Mucosa of descending colon (tissue), 3 donors: Measurements from ENCODE around the gene IGHMBP2. TPM values are rescaled to one million over a fixed set of nuclear protein-coding genes. Genes with fewer than 3 reads are reported as not detected.

Experiments used
- ATAC-seq: fragments of 200-7000 bp; cut with Tn5 transposase; one replicate; pipeline ENCODE4 v1.9.1; 2020; ENCODE audit warnings: mild to moderate bottlenecking, moderate library complexity
- DNase-seq, 3 donors: peaks; one replicate each; pipeline ENCODE4 v3.0.0-alpha.2; 2020
- H3K36me3 ChIP-seq: fragments of 200-600 bp; one replicate; pipeline ENCODE4 v1.8.0; 2021; ENCODE audit warnings: low read depth, mild to moderate bottlenecking
- H3K4me1 ChIP-seq: fragments of 200-600 bp; one replicate; pipeline ENCODE4 v1.8.0; 2021; ENCODE audit warnings: low read depth, mild to moderate bottlenecking
- H3K4me3 ChIP-seq: fragments of 200-600 bp; one replicate; pipeline ENCODE4 v1.8.0; 2021; ENCODE audit warnings: mild to moderate bottlenecking
- H3K9me3 ChIP-seq: fragments of 200-600 bp; one replicate; pipeline ENCODE4 v1.8.0; 2021; ENCODE audit warnings: mild to moderate bottlenecking
- intact Hi-C, 2 donors: fragments of 100-400 bp; cut with DNase I in 1 of 2; cut with micrococcal nuclease in 1 of 2; formaldehyde crosslinking; loops; one replicate each; pipeline versions ENCODE4 v1.11.0 to v1.11.1; 2022; cut with DNase I, micrococcal nuclease
- total RNA-seq, 3 donors: library from RNA; stranded (reverse); fragmentation: NEBNext Ultra II Directional in 2 of 3; extraction: Animal tissue kit (Norgen Biotek cat#: 25700) in 2 of 3; gene quantifications; one replicate each; pipeline versions ENCODE4 v1.2.1 to v1.2.4, GENCODE V29; 2021 to 2023
- TF ChIP-seq, protein P1 (sequence below): fragments of 200-600 bp; IDR thresholded peaks from one replicate; pipeline ENCODE4 v1.8.0; 2022; ENCODE audit warnings: antibody characterized with exemption, mild to moderate bottlenecking
- donor health status: DM: no; HTN: no; CAD: no; lungs with moderate emphysema.
- donor health status: DM: no; HTN: no; CAD: no.
- donor health status: DM: no; HTN: yes; CAD: no.

The IGHMBP2 gene
- total RNA-seq, 3 donors from 2014 or later: 19.7 to 44.7 (median 25.8) TPM

DNA sequence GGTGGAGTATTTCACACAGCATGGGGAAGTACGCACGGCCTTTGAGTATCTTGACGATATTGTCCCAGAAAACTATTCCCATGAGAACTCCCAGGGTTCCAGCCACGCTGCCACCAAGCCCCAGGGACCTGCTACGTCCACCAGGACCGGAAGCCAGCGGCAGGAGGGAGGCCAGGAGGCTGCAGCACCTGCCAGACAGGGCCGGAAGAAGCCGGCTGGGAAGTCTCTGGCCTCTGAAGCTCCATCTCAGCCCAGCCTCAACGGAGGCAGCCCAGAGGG lies 32.6 kb downstream of the IGHMBP2 start:
- TF ChIP-seq, protein P1, sequence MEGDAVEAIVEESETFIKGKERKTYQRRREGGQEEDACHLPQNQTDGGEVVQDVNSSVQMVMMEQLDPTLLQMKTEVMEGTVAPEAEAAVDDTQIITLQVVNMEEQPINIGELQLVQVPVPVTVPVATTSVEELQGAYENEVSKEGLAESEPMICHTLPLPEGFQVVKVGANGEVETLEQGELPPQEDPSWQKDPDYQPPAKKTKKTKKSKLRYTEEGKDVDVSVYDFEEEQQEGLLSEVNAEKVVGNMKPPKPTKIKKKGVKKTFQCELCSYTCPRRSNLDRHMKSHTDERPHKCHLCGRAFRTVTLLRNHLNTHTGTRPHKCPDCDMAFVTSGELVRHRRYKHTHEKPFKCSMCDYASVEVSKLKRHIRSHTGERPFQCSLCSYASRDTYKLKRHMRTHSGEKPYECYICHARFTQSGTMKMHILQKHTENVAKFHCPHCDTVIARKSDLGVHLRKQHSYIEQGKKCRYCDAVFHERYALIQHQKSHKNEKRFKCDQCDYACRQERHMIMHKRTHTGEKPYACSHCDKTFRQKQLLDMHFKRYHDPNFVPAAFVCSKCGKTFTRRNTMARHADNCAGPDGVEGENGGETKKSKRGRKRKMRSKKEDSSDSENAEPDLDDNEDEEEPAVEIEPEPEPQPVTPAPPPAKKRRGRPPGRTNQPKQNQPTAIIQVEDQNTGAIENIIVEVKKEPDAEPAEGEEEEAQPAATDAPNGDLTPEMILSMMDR: no peak
- DNase-seq (no peak), ATAC-seq (no peak)
- H3K9me3 ChIP-seq: no peaks in the 10 kb centered on the region
- no peaks in the 10 kb centered on the region for H3K4me1 ChIP-seq
- intact Hi-C loops: no loop called here
- H3K36me3 ChIP-seq: no peaks in the 10 kb centered on the region
- H3K4me3 ChIP-seq: no peak overlapping the region

DNA sequence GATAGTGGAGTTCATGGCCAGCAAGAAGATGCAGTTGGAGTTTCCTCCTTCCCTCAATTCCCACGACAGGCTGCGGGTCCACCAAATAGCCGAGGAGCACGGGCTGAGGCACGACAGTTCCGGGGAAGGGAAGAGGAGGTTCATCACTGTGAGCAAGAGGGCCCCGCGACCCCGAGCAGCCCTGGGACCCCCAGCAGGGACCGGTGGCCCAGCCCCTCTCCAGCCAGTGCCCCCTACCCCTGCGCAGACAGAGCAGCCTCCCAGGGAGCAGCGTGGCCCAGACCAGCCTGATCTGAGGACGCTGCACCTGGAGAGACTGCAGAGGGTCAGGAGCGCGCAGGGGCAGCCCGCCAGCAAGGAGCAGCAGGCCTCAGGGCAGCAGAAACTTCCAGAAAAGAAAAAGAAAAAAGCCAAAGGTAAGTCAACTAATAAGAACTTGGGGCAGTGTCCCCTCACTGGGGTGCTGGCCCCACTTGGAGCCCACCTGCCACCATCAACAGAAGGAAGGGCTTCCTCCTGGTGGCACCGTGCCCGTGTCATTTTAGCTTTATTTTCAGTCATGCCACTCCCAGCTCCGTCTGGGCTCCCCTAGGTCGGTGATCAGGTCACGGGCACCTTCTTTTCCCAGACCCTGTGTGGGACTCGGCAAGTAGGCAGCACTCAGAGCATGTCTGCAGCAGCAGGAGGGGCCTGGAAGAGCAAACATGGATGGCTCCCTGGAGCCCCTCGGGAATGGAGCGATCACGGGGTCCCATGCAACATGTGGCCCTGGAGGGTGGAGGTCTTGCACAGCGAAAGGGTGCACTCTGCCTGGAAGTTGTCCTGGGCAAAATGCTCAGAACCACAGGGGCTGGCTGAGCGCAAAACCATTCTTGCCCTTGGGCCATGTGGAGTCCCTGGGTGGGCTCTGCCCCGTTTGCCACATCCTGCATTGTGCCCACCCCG lies 33.3 kb downstream of the IGHMBP2 start:
- ATAC-seq (no peak), DNase-seq (no peak)
- intact Hi-C loops: no loop called here
- Histone ChIP-seq H3K4me3 (no peak overlapping the region), H3K9me3 (no peaks in the 10 kb centered on the region), H3K36me3 (no peaks in the 10 kb centered on the region), H3K4me1 (no peaks in the 10 kb centered on the region)
- TF ChIP-seq, protein P1: no peak

DNA sequence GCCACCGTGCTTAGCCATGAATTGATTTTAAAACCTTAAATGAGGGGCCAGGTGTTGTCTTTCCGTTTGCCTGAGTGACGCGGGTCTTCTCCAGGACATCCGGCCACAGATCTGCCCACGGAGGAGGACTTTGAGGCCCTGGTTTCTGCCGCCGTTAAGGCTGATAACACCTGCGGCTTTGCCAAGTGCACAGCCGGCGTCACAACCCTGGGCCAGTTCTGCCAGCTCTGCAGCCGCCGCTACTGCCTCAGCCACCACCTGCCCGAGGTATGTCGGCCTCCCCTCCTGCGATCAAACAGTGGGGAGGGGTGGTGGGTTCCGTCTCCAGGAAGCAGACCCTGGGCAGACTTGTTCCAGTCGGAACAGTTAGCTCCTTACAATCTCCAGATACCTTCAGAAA lies 34.4 kb downstream of the IGHMBP2 start:
- ATAC-seq: no peak
- intact Hi-C loops: no loop called here
- Histone ChIP-seq H3K9me3 (no peaks in the 10 kb centered on the region), H3K4me1 (peaks cover 5% of the 10 kb centered on the region), H3K36me3 (no peaks in the 10 kb centered on the region), H3K4me3 (no peak overlapping the region)
- DNase-seq: no peak
- TF ChIP-seq, protein P1: no peak

DNA sequence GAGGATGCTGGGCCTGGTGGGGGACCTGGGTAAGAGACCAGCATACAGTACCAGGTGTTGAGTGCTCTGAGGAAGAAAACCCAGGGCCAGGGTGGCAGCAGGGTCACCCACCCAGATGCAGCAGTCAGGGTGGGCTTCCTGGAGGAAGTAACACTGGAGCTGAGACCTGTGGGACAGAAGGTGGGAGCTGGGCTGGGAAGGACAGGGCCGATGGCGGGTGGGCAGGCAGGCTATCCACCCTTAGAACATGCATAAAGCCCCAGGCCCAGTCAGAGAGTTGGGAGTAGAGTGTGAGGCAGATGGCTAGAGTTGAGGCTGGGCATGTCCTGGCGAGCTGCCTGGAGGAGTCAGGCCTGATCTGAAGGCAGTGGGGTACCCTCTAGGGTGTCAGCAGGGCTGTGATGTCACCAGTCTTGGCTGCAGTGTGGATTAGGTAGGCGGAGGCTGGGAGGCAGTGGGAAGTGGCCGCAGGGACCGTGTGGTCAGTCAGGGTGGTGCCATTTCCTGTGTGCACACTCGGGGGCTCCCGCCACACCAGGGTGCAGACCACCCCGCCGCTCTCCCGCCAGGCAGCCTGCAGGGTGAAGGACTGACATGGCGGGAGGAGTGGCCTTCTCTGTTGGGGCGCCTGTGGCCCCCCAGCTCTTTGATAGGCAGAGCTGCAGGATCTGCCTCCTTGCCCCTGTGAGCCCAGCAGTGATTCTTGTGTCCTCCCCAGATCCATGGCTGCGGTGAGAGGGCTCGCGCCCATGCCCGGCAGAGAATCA lies 35.3 kb downstream of the IGHMBP2 start:
- H3K4me3 ChIP-seq: no peak overlapping the region
- H3K36me3 ChIP-seq: no peaks in the 10 kb centered on the region
- H3K9me3 ChIP-seq: no peaks in the 10 kb centered on the region
- no peak for ATAC-seq
- peaks cover 12% of the 10 kb centered on the region for H3K4me1 ChIP-seq
- no peak for DNase-seq
- TF ChIP-seq, protein P1: no peak
- intact Hi-C loops: no loop called here

DNA sequence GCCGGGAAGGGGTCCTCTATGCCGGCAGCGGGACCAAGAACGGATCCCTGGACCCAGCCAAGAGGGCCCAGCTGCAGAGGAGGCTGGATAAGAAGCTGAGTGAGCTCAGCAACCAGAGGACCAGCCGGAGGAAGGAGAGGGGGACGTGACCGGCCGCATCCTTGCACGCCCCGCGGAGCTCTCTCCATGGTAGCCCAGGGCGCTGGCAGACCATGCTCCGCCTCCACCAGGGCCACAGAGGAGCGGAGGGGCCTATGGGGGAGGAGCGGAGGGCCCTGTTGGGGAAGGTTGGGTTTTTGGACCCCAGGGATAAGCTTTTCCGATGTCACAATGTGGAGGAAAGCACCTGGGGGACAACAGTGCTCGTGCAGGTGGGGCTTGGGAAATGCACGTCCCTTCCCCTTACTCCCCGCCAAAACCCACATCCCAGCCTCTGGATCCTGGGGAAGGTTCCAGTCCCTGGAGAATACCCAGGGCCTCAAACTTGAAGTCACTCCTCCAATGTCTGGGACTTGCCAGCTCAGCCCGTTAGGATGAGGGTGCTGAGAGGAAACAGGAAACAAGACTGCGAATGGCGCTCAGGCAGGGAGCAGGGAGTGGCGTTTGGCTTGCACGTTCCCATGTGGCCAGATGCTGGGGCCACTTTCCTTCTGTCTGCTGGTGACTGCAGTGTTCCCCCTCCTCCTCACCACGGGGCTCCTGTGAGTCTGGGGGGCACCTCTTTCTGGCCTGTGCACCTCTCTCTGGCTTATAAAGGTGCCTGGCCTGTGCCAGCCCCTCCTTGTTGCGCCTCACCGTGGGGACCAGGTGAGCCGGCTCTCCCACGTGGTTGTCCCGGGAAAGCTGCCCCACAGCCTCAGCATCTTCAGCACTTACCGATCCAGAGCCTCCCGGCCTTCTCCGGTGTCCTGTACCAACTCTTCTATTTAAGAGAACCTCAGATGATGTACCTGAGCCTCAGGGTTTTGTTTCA lies 36.2 kb downstream of the IGHMBP2 start:
- Histone ChIP-seq H3K36me3 (no peaks in the 10 kb centered on the region), H3K4me3 (no peak overlapping the region), H3K9me3 (no peaks in the 10 kb centered on the region), H3K4me1 (peaks cover 12% of the 10 kb centered on the region)
- DNase-seq (no peak), ATAC-seq (no peak)
- TF ChIP-seq, protein P1: no peak
- intact Hi-C loops: no loop called here
